GM12873 (cell line): ENCODE data around the gene HOMER2.

Experiments
- CTCF ChIP-seq: IDR thresholded peaks from 2 replicates; pipeline ENCODE4 v1.5.1; 2012; ENCODE audit warnings: low read depth, mild to moderate bottlenecking, moderate library complexity, low read length, control low read depth; ENCODE audit not compliant: insufficient read depth; ENCODE audit errors: missing control alignments

HOMER2 gene

GRCh38 chr15:82805994-82806406 is 146.5 kb downstream of the HOMER2 start, which contains the start of gene FSD2:
Gene FSD2 (minus strand): TSS chr15:82806069. CDS start chr15:82787390, 18,679 bp downstream.
- peak; percentile 38 for TF ChIP-seq CTCF

- TF ChIP-seq CTCF: no peak
These were observed 148.0 kb downstream of the HOMER2 start for GRCh38 chr15:82804575-82804949.

GRCh38 chr15:82803793-82804574 is 148.5 kb downstream of the HOMER2 start:
- TF ChIP-seq CTCF: no peak

GRCh38 chr15:82802497-82802896 is 150.0 kb downstream of the HOMER2 start:
- no peak for TF ChIP-seq CTCF

GRCh38 chr15:82799183-82799841 is 153.2 kb downstream of the HOMER2 start:
- no peak for TF ChIP-seq CTCF
